MCF 10A (cell line): ENCODE measurements around the gene FAAP20. TPM values are rescaled to one million over a fixed set of nuclear protein-coding genes. Genes with fewer than 3 reads are reported as not detected.

Source experiments
- BruUV-seq: library from RNA; stranded (reverse); fragments of 400-500 nt; replicated peaks from 2 replicates; lab custom pipeline; 2021; lab: Mats Ljungman, UMichigan
- CTCF ChIA-PET: fragments of 300-600 bp; sonication (Branson Sonifier 250); formaldehyde crosslinking; extraction: SDS; loops from one replicate; lab custom pipeline; 2021; ENCODE audit warnings: antibody characterized with exemption, inconsistent platforms; lab: Yijun Ruan, JAX
- POLR2A ChIA-PET: fragments of 300-600, 350-650 bp; sonication (Branson Sonifier 250); formaldehyde crosslinking; extraction: SDS; loops from one replicate; lab custom pipeline; 2020; ENCODE audit warnings: antibody characterized with exemption, inconsistent platforms; lab: Yijun Ruan, JAX
- DNase-seq: peaks from one replicate; pipeline ENCODE4 v3.0.0-alpha.2; 2018; ENCODE audit not compliant: unreplicated experiment
- H3K27ac Mint-ChIP-seq: one replicate; pipeline ENCODE4 v1.8.0; 2022; ENCODE audit warnings: mild to moderate bottlenecking, low read depth, mixed read lengths; ENCODE audit not compliant: unreplicated experiment
- H3K27me3 Mint-ChIP-seq: one replicate; pipeline ENCODE4 v1.8.0; 2022; ENCODE audit warnings: mixed read lengths; ENCODE audit not compliant: insufficient read depth, unreplicated experiment
- H3K36me3 Mint-ChIP-seq: one replicate; pipeline ENCODE4 v1.8.0; 2022; ENCODE audit warnings: mild to moderate bottlenecking, moderate library complexity, mixed read lengths; ENCODE audit not compliant: insufficient read depth, unreplicated experiment
- H3K4me1 Mint-ChIP-seq: one replicate; pipeline ENCODE4 v1.8.0; 2022; ENCODE audit warnings: mixed read lengths; ENCODE audit not compliant: insufficient read depth, unreplicated experiment
- H3K4me3 Mint-ChIP-seq: one replicate; pipeline ENCODE4 v1.8.0; 2022; ENCODE audit warnings: mild to moderate bottlenecking, moderate library complexity, mixed read lengths; ENCODE audit not compliant: unreplicated experiment
- H3K9me3 Mint-ChIP-seq: one replicate; pipeline ENCODE4 v1.8.0; 2022; ENCODE audit warnings: mixed read lengths; ENCODE audit not compliant: unreplicated experiment
- CTCF ChIP-seq: fragments of 200-600 bp; IDR thresholded peaks from one replicate; pipeline ENCODE4 v1.8.0; 2022; ENCODE audit warnings: antibody characterized with exemption, mild to moderate bottlenecking; ENCODE audit not compliant: unreplicated experiment
- intact Hi-C: fragments of 100-400 bp; cut with micrococcal nuclease; formaldehyde crosslinking; loops from 2 replicates; pipeline ENCODE4 v1.14.1; 2022
- total RNA-seq: library from RNA; stranded (reverse); gene quantifications from 2 replicates; pipeline ENCODE4 v1.2.3, GENCODE V29; 2022

The FAAP20 gene
- total RNA-seq, 1 experiment from 2014 or later: 75.9 TPM

GRCh38 chr1:2216767-2217058 lies 22.1 kb upstream of the FAAP20 start:
- CTCF ChIA-PET: interaction anchor here (0.7 to 1.8 kb wide), 2 partner anchors 165 to 324 kb away, joined by 4 to 7 read pairs; no protein-coding TSS in a partner anchor
- Mint-ChIP-seq H3K4me1 (peaks cover 5% of the 10 kb centered on the region), H3K4me3 (no peak overlapping the region), H3K27me3 (no peaks in the 10 kb centered on the region), H3K27ac (no peak overlapping the region), H3K9me3 (peaks cover 9% of the 10 kb centered on the region), H3K36me3 (no peaks in the 10 kb centered on the region)
- BruUV-seq: no TSS peak
- POLR2A ChIA-PET: no interaction called here
- no peak for TF ChIP-seq CTCF
- DNase-seq: no peak
- intact Hi-C loops: no loop called here

- intact Hi-C loops: no loop called here
- ChIA-PET POLR2A (no interaction called here), CTCF (no interaction called here)
- no peaks in the 10 kb centered on the region for H3K36me3 Mint-ChIP-seq
- no peak overlapping the region for H3K27ac Mint-ChIP-seq
- DNase-seq: no peak
- no TSS peak for BruUV-seq
- H3K9me3 Mint-ChIP-seq: peaks cover 9% of the 10 kb centered on the region
- no peak overlapping the region for H3K4me3 Mint-ChIP-seq
- TF ChIP-seq CTCF: no peak
- H3K27me3 Mint-ChIP-seq: no peaks in the 10 kb centered on the region
- peaks cover 1% of the 10 kb centered on the region for H3K4me1 Mint-ChIP-seq
These were observed 21.6 kb upstream of the FAAP20 start for GRCh38 chr1:2215909-2216766.

GRCh38 chr1:2215329-2215728 lies 20.8 kb upstream of the FAAP20 start:
- DNase-seq: no peak
- Mint-ChIP-seq H3K4me1 (no peaks in the 10 kb centered on the region), H3K9me3 (peaks cover 9% of the 10 kb centered on the region), H3K4me3 (no peak overlapping the region), H3K27ac (no peak overlapping the region), H3K27me3 (no peaks in the 10 kb centered on the region), H3K36me3 (no peaks in the 10 kb centered on the region)
- ChIA-PET CTCF (no interaction called here), POLR2A (no interaction called here)
- intact Hi-C loops: no loop called here
- no TSS peak for BruUV-seq
- TF ChIP-seq CTCF: no peak

GRCh38 chr1:2214541-2215241 lies 20.1 kb upstream of the FAAP20 start:
- Mint-ChIP-seq H3K27ac (no peak overlapping the region), H3K4me3 (no peak overlapping the region), H3K4me1 (no peaks in the 10 kb centered on the region), H3K27me3 (no peaks in the 10 kb centered on the region), H3K36me3 (no peaks in the 10 kb centered on the region), H3K9me3 (peaks cover 9% of the 10 kb centered on the region)
- DNase-seq: no peak
- intact Hi-C loops: no loop called here
- no TSS peak for BruUV-seq
- TF ChIP-seq CTCF: no peak
- CTCF ChIA-PET: no interaction called here
- POLR2A ChIA-PET: no interaction called here
